GM12892 (cell line): Measurements from ENCODE around the gene CKAP4.

Experiments
- POLR2A ChIP-seq: IDR thresholded peaks from 2 replicates; pipeline ENCODE4 v1.6.1; 2011; ENCODE audit warnings: low read depth, low read length, control low read depth
- TAF1 ChIP-seq: IDR thresholded peaks from 2 replicates; pipeline ENCODE4 v1.6.1; 2011; ENCODE audit warnings: low read depth, mild to moderate bottlenecking, control low read depth, low read length, borderline replicate concordance

GRCh38 chr12:106213662-106214061, 34.2 kb downstream of the CKAP4 start:
- TF ChIP-seq POLR2A, result no peak
- no peak for TF ChIP-seq TAF1
